Germinal center (tissue), 1 donor: ENCODE measurements around the gene AP4M1.
A peak's percentile ranks its signal among the peaks of the same experiment; 100 is the strongest.

Source experiments
- DNase-seq: peaks from one replicate; pipeline ENCODE4 v3.0.0; 2012; ENCODE audit warnings: mixed read lengths, low spot score

The AP4M1 gene

DNA sequence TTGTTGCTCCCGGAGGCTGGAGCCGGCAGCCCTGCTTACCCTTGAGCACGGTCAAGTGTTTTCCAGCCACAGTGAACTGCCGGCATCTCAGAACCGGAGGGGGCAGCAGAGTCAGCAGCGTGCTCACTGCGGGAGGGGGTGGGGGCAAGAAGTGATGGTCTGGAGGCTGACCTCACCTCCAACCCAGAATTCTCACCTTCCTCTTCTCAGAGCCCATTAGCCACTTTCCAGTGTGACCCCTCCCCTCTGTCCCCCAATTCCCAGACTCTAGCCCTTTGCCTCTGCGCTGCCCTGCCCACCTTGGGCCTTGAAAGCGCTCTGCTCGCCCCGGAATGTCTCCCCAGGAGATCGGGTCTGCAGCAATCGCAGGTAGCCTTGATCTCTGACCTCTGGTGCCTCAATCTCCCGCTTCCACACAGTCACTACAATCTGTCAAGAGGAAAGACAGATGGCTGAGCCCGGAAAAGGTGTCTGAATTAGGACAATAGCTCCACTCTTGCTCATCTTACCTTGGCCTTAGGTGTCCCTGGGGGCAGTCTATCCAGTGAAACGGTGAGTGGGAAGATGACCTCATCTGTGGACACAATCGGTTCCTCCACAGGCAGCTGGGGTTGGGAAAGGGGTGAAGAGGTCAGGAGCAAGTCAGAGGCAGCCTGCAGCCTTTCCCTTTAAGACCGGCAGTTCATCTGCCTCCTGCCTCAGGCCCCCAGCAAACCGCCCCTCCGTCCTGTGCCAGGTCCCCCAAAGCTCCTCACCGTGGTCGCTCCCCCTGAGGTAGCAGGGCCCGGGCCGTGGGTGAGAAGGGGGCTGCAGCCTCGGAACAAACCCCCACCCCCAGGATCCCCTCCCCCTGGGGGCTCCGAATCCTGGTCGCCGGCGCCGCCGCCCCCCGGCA, 56.1 kb downstream of the AP4M1 start:
- peak; percentile 37 for DNase-seq
